Activated B cell treated with CpG ODN at 0.5 μM for 24 hours (primary cell): ENCODE data around the gene MYLK. TPM values are rescaled to one million over a fixed set of nuclear protein-coding genes. Genes with fewer than 3 reads are reported as not detected.

ENCODE experiments used
- ATAC-seq: fragments of 200-7000 bp; cut with Tn5 transposase; one replicate; pipeline ENCODE4 v1.10.0; 2021; ENCODE audit warnings: low read depth, mild to moderate bottlenecking, moderate library complexity
- CTCF ChIA-PET: fragments of 350-600 bp; sonication (Branson Sonifier 250); formaldehyde crosslinking; loops from one replicate; lab custom pipeline; 2021; ENCODE audit warnings: antibody characterized with exemption; lab: Charles Lee
- POLR2A ChIA-PET: fragments of 350-600 bp; sonication (Branson Sonifier 250); formaldehyde crosslinking; loops from one replicate; lab custom pipeline; 2021; ENCODE audit warnings: antibody characterized with exemption; lab: Charles Lee
- DNase-seq: peaks from one replicate; pipeline ENCODE4 v3.0.0; 2022
- H3K27ac Mint-ChIP-seq: one replicate; pipeline ENCODE4 v1.8.0; 2020; ENCODE audit warnings: mixed read lengths
- H3K27me3 Mint-ChIP-seq: one replicate; pipeline ENCODE4 v1.8.0; 2021; ENCODE audit warnings: mixed read lengths
- H3K36me3 Mint-ChIP-seq: one replicate; pipeline ENCODE4 v1.8.0; 2021; ENCODE audit warnings: low read depth, mixed read lengths
- H3K4me1 Mint-ChIP-seq: one replicate; pipeline ENCODE4 v1.8.0; 2021; ENCODE audit warnings: mixed read lengths
- H3K4me3 Mint-ChIP-seq: one replicate; pipeline ENCODE4 v1.8.0; 2020; ENCODE audit warnings: mild to moderate bottlenecking, mixed read lengths
- H3K9me3 Mint-ChIP-seq: one replicate; pipeline ENCODE4 v1.8.0; 2020; ENCODE audit warnings: mixed read lengths
- CTCF ChIP-seq: fragments of 200-600 bp; IDR thresholded peaks from one replicate; pipeline ENCODE4 v1.8.0; 2022; ENCODE audit warnings: antibody characterized with exemption, mild to moderate bottlenecking
- intact Hi-C: fragments of 100-400 bp; cut with micrococcal nuclease; formaldehyde crosslinking; loops from one replicate; pipeline ENCODE4 v1.15.1; 2024
- total RNA-seq: library from RNA; stranded (reverse); gene quantifications from 2 replicates; pipeline ENCODE4 v1.2.3, GENCODE V29; 2022

Gene MYLK
- total RNA-seq, 1 donor from 2014 or later = not detected

- Mint-ChIP-seq H3K27ac (no peak overlapping the region), H3K27me3 (no peaks in the 10 kb centered on the region)
Measured at GRCh38 chr3:123644358-123644757, 239.8 kb downstream of the MYLK start.

GRCh38 chr3:123642957-123643330 lies 241.2 kb downstream of the MYLK start:
- no peak for TF ChIP-seq CTCF
- ChIA-PET POLR2A (no interaction called here), CTCF (interaction anchor here (1.1 to 2.5 kb wide), 6 partner anchors 7 to 81 kb away, joined by 3 to 11 read pairs (median 6); no protein-coding TSS in a partner anchor)
- no peaks in the 10 kb centered on the region for H3K27me3 Mint-ChIP-seq
- no peaks in the 10 kb centered on the region for H3K4me1 Mint-ChIP-seq
- H3K27ac Mint-ChIP-seq = no peak overlapping the region
- no peaks in the 10 kb centered on the region for H3K9me3 Mint-ChIP-seq
- H3K4me3 Mint-ChIP-seq = no peak overlapping the region
- no peak for DNase-seq
- intact Hi-C loops = loop anchor here (1.0 to 2.0 kb wide), 4 partner anchors 58 to 80 kb away; partner anchors contain the start of gene HACD2
- ATAC-seq = no peak
- H3K36me3 Mint-ChIP-seq = no peaks in the 10 kb centered on the region

More at GRCh38 chr3:123644358-123644757, 239.8 kb downstream of the MYLK start:
- H3K36me3 Mint-ChIP-seq = no peaks in the 10 kb centered on the region
- no peak for ATAC-seq
- H3K4me1 Mint-ChIP-seq = no peaks in the 10 kb centered on the region
- no peaks in the 10 kb centered on the region for H3K9me3 Mint-ChIP-seq
- H3K4me3 Mint-ChIP-seq = no peak overlapping the region
- DNase-seq = no peak
- POLR2A ChIA-PET = no interaction called here
- intact Hi-C loops = no loop called here
- TF ChIP-seq CTCF = no peak
- CTCF ChIA-PET = no interaction called here

- TF ChIP-seq CTCF = no peak
- Mint-ChIP-seq H3K4me1 (no peaks in the 10 kb centered on the region), H3K9me3 (no peaks in the 10 kb centered on the region), H3K4me3 (no peak overlapping the region), H3K36me3 (no peaks in the 10 kb centered on the region), H3K27me3 (no peaks in the 10 kb centered on the region), H3K27ac (no peak overlapping the region)
- intact Hi-C loops = loop anchor here (1.0 to 2.0 kb wide), 4 partner anchors 58 to 81 kb away; partner anchors contain the start of gene HACD2
- ATAC-seq = peak; percentile 70
- peak; percentile 28 for DNase-seq
- POLR2A ChIA-PET = no interaction called here
- CTCF ChIA-PET = interaction anchor here (1.0 to 2.5 kb wide), 9 partner anchors 8 to 81 kb away, joined by 3 to 11 read pairs (median 5); no protein-coding TSS in a partner anchor
Measured at GRCh38 chr3:123642182-123642956, 241.8 kb downstream of the MYLK start.

- H3K9me3 Mint-ChIP-seq = no peaks in the 10 kb centered on the region
- H3K4me3 Mint-ChIP-seq = no peak overlapping the region
- POLR2A ChIA-PET = no interaction called here
- CTCF ChIA-PET = interaction anchor here (1.0 to 2.5 kb wide), 8 partner anchors 9 to 82 kb away, joined by 3 to 11 read pairs (median 6); no protein-coding TSS in a partner anchor
- ATAC-seq (no peak), DNase-seq (no peak)
- no peak overlapping the region for H3K27ac Mint-ChIP-seq
- H3K27me3 Mint-ChIP-seq = no peaks in the 10 kb centered on the region
- TF ChIP-seq CTCF = no peak
- no peaks in the 10 kb centered on the region for H3K36me3 Mint-ChIP-seq
- intact Hi-C loops = no loop called here
- no peaks in the 10 kb centered on the region for H3K4me1 Mint-ChIP-seq
Measured at GRCh38 chr3:123641505-123641904, 242.6 kb downstream of the MYLK start.

- POLR2A ChIA-PET = no interaction called here
- Mint-ChIP-seq H3K4me1 (no peaks in the 10 kb centered on the region), H3K36me3 (no peaks in the 10 kb centered on the region), H3K4me3 (no peak overlapping the region), H3K27ac (no peak overlapping the region), H3K27me3 (no peaks in the 10 kb centered on the region), H3K9me3 (no peaks in the 10 kb centered on the region)
- CTCF ChIA-PET = interaction anchor here (1.4 to 2.5 kb wide), 4 partner anchors 9 to 66 kb away, joined by 4 to 6 read pairs (median 6); no protein-coding TSS in a partner anchor
- DNase-seq (no peak), ATAC-seq (no peak)
- intact Hi-C loops = no loop called here
- TF ChIP-seq CTCF = no peak
Measured at GRCh38 chr3:123640740-123641462, 243.2 kb downstream of the MYLK start.
